Activated T-cell treated with anti-CD3 and anti-CD28 coated beads, Interleukin-2, amount 50 U/mL, for 24 hours (primary cell): ENCODE results near the gene ESRRB.

ENCODE experiments used
- DNase-seq: peaks from one replicate; pipeline ENCODE4 v3.0.0-alpha.2; 2020
- H3K27ac Mint-ChIP-seq: 2 replicates; pipeline ENCODE4 v1.8.0; 2020; ENCODE audit warnings: mild to moderate bottlenecking, mixed read lengths
- H3K27me3 Mint-ChIP-seq: 2 replicates; pipeline ENCODE4 v1.8.0; 2020; ENCODE audit warnings: mixed read lengths
- H3K36me3 Mint-ChIP-seq: 2 replicates; pipeline ENCODE4 v1.8.0; 2020; ENCODE audit warnings: low read depth, mixed read lengths
- H3K4me1 Mint-ChIP-seq: 2 replicates; pipeline ENCODE4 v1.8.0; 2020; ENCODE audit warnings: low read depth, mixed read lengths
- H3K4me3 Mint-ChIP-seq: 2 replicates; pipeline ENCODE4 v1.8.0; 2020; ENCODE audit warnings: mild to moderate bottlenecking, moderate library complexity, mixed read lengths
- H3K9me3 Mint-ChIP-seq: 2 replicates; pipeline ENCODE4 v1.8.0; 2020; ENCODE audit warnings: mixed read lengths

The ESRRB gene

DNA sequence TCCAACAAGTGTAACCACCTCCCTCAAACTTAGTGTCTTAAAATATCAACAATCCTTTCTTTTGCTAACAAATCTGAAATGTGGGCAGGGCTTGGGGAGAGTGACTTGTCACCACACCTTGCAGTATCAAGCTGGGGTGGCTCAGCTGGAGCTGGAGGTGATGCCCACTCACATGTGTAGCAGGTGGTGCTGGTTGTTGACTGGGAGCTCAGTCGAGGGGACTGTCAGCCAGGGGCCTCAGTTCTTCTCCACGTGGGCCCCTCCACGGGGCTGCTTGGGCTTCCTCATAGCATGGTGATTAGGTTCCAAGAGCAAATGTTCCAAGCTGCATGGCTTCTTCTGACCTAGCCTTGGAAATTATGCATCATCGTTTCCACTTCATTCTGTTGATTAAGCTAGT lies 32.6 kb upstream of the ESRRB start:
- H3K27ac Mint-ChIP-seq: no peak overlapping the region
- peaks cover 3% of the 10 kb centered on the region for H3K9me3 Mint-ChIP-seq
- H3K4me1 Mint-ChIP-seq: no peaks in the 10 kb centered on the region
- H3K4me3 Mint-ChIP-seq: no peak overlapping the region
- DNase-seq: no peak
- H3K36me3 Mint-ChIP-seq: no peaks in the 10 kb centered on the region
- H3K27me3 Mint-ChIP-seq: peaks cover 27% of the 10 kb centered on the region

- no peak overlapping the region for H3K27ac Mint-ChIP-seq
- peaks cover 3% of the 10 kb centered on the region for H3K9me3 Mint-ChIP-seq
- H3K4me1 Mint-ChIP-seq: no peaks in the 10 kb centered on the region
Observed at GRCh38 chr14:76346391-76347160, 29.4 kb upstream of the ESRRB start.

GRCh38 chr14:76348898-76349297 lies 27.0 kb upstream of the ESRRB start:
- peaks cover 33% of the 10 kb centered on the region for H3K27me3 Mint-ChIP-seq
- H3K4me1 Mint-ChIP-seq: peaks cover 3% of the 10 kb centered on the region
- no peak overlapping the region for H3K4me3 Mint-ChIP-seq
- H3K27ac Mint-ChIP-seq: no peak overlapping the region
- no peak for DNase-seq
- H3K36me3 Mint-ChIP-seq: no peaks in the 10 kb centered on the region
- no peaks in the 10 kb centered on the region for H3K9me3 Mint-ChIP-seq

More at GRCh38 chr14:76346391-76347160, 29.4 kb upstream of the ESRRB start:
- Mint-ChIP-seq H3K36me3 (no peaks in the 10 kb centered on the region), H3K27me3 (peaks cover 21% of the 10 kb centered on the region), H3K4me3 (no peak overlapping the region)
- no peak for DNase-seq

GRCh38 chr14:76349993-76350392 lies 25.9 kb upstream of the ESRRB start:
- Mint-ChIP-seq H3K27ac (no peak overlapping the region), H3K27me3 (peaks cover 37% of the 10 kb centered on the region), H3K36me3 (no peaks in the 10 kb centered on the region), H3K4me1 (peaks cover 3% of the 10 kb centered on the region), H3K9me3 (no peaks in the 10 kb centered on the region), H3K4me3 (no peak overlapping the region)
- no peak for DNase-seq

DNA sequence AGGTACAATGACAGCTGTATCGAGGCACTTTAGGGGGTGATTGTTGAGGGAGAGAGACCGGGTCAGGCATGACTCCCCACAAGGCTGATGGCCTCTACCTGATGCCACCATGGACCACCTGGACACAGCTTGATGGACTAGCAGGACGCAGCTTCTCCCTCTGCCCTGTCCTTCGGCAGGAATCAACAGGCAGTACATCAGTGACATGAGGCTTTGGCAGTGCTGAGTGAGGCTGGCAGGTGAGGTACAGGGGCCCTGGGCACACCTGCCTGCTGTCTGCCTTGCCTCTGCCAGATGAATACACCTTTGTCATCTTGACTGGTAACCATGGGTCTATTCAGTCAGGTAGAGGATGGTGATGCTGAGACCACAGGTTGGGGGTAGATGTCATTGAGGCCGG lies 25.3 kb upstream of the ESRRB start:
- Mint-ChIP-seq H3K36me3 (no peaks in the 10 kb centered on the region), H3K9me3 (no peaks in the 10 kb centered on the region), H3K27ac (no peak overlapping the region), H3K27me3 (peaks cover 37% of the 10 kb centered on the region), H3K4me3 (no peak overlapping the region), H3K4me1 (peaks cover 3% of the 10 kb centered on the region)
- DNase-seq: no peak

- H3K4me3 Mint-ChIP-seq: no peak overlapping the region
- peaks cover 50% of the 10 kb centered on the region for H3K27me3 Mint-ChIP-seq
- no peak for DNase-seq
- H3K9me3 Mint-ChIP-seq: no peaks in the 10 kb centered on the region
- no peaks in the 10 kb centered on the region for H3K36me3 Mint-ChIP-seq
- no peak overlapping the region for H3K27ac Mint-ChIP-seq
- H3K4me1 Mint-ChIP-seq: peaks cover 3% of the 10 kb centered on the region
Observed at GRCh38 chr14:76351941-76352340, 24.0 kb upstream of the ESRRB start.

DNA sequence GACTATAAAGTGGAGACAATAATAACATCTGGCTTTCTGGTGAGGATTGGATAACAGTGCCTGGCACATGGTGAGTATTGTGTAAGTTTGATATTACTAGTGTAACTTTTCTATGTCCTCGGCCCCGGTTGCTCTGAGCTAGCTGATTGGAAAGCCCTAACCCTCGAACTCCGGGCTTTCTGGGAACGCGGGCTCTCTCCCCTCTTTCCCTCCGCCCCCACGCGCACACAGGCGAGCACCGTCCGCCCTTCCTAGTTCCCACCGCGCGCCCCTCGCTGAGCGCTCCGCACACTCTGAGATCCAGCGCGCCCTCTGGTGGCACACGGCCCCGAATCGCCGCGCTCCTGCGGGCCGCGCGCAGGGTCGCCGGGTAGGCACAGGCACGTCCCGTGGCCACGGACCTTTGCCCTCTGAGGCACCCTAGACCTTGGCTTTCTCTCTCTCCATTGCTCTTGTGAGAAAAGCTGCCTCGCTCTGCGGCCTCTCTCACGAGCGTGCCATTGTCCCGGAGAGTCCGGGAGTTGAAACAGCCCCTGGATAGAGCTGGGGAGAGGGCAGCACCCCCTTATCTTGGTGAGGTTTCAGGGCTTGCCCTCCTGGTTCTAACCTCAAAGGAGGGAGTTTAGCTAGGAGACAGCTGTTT lies 23.2 kb upstream of the ESRRB start:
- Mint-ChIP-seq H3K4me1 (peaks cover 3% of the 10 kb centered on the region), H3K4me3 (no peak overlapping the region), H3K36me3 (no peaks in the 10 kb centered on the region), H3K27me3 (peaks cover 53% of the 10 kb centered on the region), H3K9me3 (no peaks in the 10 kb centered on the region), H3K27ac (no peak overlapping the region)
- peak; percentile 75 for DNase-seq

- no peak overlapping the region for H3K27ac Mint-ChIP-seq
- no peak overlapping the region for H3K4me3 Mint-ChIP-seq
- no peaks in the 10 kb centered on the region for H3K36me3 Mint-ChIP-seq
- peaks cover 55% of the 10 kb centered on the region for H3K27me3 Mint-ChIP-seq
- peaks cover 3% of the 10 kb centered on the region for H3K4me1 Mint-ChIP-seq
- no peak for DNase-seq
- H3K9me3 Mint-ChIP-seq: no peaks in the 10 kb centered on the region
Observed at GRCh38 chr14:76354310-76354709, 21.6 kb upstream of the ESRRB start.

- Mint-ChIP-seq H3K4me3 (no peak overlapping the region), H3K9me3 (no peaks in the 10 kb centered on the region), H3K4me1 (peaks cover 3% of the 10 kb centered on the region), H3K27ac (no peak overlapping the region), H3K36me3 (no peaks in the 10 kb centered on the region), H3K27me3 (peaks cover 61% of the 10 kb centered on the region)
- no peak for DNase-seq
Observed at GRCh38 chr14:76355771-76356170, 20.2 kb upstream of the ESRRB start.

DNA sequence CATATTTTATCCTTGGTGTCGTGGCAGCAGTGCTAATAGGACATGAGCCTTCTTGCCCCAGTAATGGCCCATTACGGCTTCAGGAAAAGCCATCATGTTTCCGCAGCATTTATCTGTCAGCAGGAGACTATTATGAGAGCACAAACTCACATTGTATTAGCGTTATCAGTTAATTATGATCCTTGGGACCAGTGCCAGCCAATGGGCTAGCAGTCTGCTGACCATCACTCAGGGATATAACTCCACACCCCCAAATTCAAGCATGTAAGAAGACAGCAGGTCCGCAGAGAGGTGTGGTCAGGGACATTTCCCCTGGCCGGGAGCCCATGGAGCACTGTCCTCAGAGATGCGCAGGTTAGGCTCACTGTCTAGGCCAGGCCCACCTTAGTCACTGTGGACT lies 4.9 kb upstream of the ESRRB start:
- no peaks in the 10 kb centered on the region for H3K9me3 Mint-ChIP-seq
- H3K4me1 Mint-ChIP-seq: no peaks in the 10 kb centered on the region
- no peak overlapping the region for H3K27ac Mint-ChIP-seq
- no peak for DNase-seq
- H3K36me3 Mint-ChIP-seq: no peaks in the 10 kb centered on the region
- H3K4me3 Mint-ChIP-seq: no peak overlapping the region
- H3K27me3 Mint-ChIP-seq: peaks cover 49% of the 10 kb centered on the region

DNA sequence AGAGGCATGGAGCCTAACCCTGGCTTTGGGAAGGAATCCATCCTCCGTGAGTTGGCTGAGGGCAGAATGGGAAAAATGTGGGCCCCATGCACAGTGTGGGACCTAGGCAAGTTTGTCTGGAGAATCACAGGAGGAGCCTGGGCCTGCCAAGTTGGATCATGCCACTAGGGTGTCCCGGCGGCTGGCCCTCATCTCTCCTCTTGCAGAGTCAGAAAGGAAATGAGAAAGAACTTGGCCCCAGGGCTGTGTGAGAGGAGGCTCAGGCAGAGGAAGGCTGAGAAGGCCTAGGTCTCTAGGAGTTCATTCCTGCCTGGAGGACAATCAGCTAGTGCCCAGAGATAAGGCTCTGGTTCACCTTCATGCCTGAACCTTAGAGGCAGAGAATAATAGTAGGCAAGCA lies 2.5 kb upstream of the ESRRB start:
- Mint-ChIP-seq H3K36me3 (no peaks in the 10 kb centered on the region), H3K4me3 (no peak overlapping the region), H3K27me3 (peaks cover 65% of the 10 kb centered on the region), H3K9me3 (no peaks in the 10 kb centered on the region), H3K27ac (no peak overlapping the region), H3K4me1 (peaks cover 7% of the 10 kb centered on the region)
- no peak for DNase-seq

DNA sequence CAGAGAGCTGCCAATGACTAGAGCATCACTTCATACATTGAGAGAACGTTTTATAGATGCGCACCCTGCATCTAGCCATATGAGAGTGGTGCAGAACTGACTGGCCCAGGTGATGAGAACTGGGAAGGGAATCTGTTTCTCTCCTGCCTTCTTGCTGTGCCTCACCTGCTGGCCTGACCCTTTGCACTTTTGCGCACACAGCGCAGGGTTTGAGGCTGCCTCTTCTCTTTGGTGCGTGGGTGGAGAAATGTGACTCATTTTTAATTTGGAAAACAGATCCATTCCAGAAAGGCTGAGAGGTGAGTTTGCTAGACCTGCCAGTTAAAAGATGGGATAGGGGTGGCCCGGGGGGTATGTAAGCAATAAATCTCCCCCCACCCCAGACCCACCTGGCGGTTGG lies 453 bp upstream of the ESRRB start:
- H3K27ac Mint-ChIP-seq: no peak overlapping the region
- no peaks in the 10 kb centered on the region for H3K9me3 Mint-ChIP-seq
- no peaks in the 10 kb centered on the region for H3K36me3 Mint-ChIP-seq
- H3K4me1 Mint-ChIP-seq: peaks cover 7% of the 10 kb centered on the region
- DNase-seq: no peak
- peaks cover 85% of the 10 kb centered on the region for H3K27me3 Mint-ChIP-seq
- H3K4me3 Mint-ChIP-seq: no peak overlapping the region

DNA sequence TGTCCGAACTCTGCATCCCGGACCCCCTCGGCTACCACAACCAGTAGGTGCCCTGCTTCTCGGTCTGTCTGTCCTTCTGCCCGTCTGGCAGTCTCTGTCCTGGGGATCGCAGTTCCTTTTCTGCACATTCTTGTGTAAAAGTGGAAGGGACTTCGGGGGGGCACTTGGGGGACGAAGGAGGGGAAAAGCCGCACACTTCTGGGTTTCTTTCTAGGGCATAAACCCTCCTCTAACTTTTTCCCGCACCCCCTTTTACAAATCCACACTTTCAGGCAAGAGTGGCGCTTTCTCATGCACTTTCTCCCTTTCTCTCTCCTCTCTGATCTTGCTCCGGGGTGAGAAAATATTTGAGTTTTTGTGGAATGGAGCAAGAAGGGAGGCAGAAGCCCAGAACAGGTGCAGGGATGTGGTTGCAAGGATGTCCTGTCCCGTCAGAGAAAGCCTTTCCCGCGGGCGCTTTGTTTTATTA lies 506 bp downstream of the ESRRB start:
- H3K27me3 Mint-ChIP-seq: peaks cover 85% of the 10 kb centered on the region
- no peak overlapping the region for H3K4me3 Mint-ChIP-seq
- no peak overlapping the region for H3K27ac Mint-ChIP-seq
- peaks cover 7% of the 10 kb centered on the region for H3K4me1 Mint-ChIP-seq
- H3K36me3 Mint-ChIP-seq: no peaks in the 10 kb centered on the region
- H3K9me3 Mint-ChIP-seq: no peaks in the 10 kb centered on the region
- DNase-seq: no peak

DNA sequence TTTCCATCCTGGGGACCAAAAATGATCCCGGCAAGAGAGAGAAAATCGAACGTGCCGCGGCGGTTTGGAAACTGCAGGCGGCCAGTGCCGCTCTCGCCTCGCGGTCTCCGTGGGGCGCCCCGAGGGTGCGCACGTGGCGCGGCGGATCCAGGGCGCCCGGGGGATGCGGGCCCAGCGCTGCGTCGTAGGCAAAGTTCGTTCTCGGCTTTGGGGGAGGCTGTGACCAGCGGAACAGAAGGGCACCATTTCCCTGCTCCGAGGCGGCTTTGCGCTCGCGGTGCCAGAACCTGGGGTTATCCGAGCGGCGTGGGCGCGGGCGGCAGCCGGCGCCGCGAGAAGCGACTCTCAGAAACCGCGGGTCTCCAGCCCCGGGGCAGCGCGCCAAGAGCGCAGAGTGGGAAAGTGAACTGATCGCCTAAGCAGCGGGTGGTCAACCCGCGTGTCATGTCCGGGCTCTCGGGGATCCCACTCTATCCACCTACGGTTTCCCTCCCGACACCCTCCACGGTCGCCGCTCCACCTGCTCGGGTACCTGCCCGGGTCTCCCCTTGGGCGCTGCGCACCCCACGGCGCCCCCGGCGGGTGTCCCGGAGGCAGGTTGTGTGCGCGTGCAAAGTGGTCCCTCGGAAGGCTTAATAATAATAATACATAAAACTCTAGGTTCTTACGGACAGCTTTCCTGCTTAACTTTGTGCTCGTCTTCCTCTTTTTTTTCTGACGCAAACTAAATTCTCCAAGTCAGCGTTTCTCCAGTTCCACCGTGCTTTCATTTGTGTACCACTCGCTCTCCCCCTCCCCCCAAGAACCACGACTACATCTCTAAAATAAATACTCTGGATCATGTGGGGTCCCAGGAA lies 1.2 kb downstream of the ESRRB start:
- DNase-seq: no peak
- Mint-ChIP-seq H3K36me3 (no peaks in the 10 kb centered on the region), H3K4me3 (no peak overlapping the region), H3K27ac (no peak overlapping the region), H3K4me1 (peaks cover 7% of the 10 kb centered on the region), H3K9me3 (no peaks in the 10 kb centered on the region), H3K27me3 (peaks cover 85% of the 10 kb centered on the region)

DNA sequence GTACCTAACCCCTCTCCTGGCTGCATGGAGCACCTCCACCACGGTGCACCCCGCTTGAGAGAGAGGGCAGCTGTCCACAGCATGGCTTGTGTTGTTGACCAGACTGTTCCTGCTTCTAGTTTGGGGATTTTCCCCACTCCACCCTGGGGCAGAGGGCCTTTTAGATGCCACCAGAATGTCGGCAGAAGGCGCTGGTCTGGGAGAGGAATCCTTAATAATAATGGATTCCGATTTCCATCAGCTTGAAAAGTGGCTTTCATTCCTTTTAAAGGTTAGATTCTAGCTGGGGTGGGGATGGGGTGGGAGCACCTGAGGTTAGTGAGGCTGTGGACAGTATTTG lies 1.8 kb downstream of the ESRRB start:
- H3K9me3 Mint-ChIP-seq: no peaks in the 10 kb centered on the region
- H3K4me1 Mint-ChIP-seq: peaks cover 7% of the 10 kb centered on the region
- no peaks in the 10 kb centered on the region for H3K36me3 Mint-ChIP-seq
- no peak overlapping the region for H3K4me3 Mint-ChIP-seq
- DNase-seq: no peak
- peaks cover 86% of the 10 kb centered on the region for H3K27me3 Mint-ChIP-seq
- no peak overlapping the region for H3K27ac Mint-ChIP-seq
